ENCODE results near the gene POC1A.

DNA sequence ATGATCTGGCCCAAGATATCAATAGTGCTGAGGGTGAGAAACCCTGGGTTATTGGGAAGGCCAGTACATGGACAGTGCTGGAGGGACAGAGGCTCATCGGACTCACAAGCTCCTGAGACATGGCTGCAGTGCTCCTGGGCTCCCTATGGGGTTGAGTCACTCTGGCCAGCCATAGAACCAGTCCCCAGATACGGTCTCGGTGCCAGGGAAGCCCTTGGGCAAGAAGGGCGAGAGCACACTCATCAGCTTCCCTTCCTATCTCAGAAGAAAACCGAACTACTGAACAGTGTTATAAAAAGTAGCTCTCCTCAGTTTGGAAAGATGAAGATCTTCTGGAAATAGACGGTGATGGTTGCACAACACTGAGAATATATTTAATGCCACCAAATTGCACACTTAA lies 34.4 kb downstream of the POC1A start:
- TF ChIP-seq, protein P1, sequence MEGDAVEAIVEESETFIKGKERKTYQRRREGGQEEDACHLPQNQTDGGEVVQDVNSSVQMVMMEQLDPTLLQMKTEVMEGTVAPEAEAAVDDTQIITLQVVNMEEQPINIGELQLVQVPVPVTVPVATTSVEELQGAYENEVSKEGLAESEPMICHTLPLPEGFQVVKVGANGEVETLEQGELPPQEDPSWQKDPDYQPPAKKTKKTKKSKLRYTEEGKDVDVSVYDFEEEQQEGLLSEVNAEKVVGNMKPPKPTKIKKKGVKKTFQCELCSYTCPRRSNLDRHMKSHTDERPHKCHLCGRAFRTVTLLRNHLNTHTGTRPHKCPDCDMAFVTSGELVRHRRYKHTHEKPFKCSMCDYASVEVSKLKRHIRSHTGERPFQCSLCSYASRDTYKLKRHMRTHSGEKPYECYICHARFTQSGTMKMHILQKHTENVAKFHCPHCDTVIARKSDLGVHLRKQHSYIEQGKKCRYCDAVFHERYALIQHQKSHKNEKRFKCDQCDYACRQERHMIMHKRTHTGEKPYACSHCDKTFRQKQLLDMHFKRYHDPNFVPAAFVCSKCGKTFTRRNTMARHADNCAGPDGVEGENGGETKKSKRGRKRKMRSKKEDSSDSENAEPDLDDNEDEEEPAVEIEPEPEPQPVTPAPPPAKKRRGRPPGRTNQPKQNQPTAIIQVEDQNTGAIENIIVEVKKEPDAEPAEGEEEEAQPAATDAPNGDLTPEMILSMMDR (IDR thresholded peaks at IDR 0.05; ENCODE audit: low read depth, low read length, poor library complexity, severe bottlenecking), result no peak
- no peak for TF ChIP-seq EZH2phosphoT487 (IDR thresholded peaks at IDR 0.05; ENCODE audit: borderline replicate concordance, low read length)
